Astrocyte of the spinal cord (primary cell): ENCODE results near the gene PDGFRA.
A peak's percentile ranks its signal among the peaks of the same experiment; 100 is the strongest.
"Not testable (repeated sequence)": the region's sequence is repeated elsewhere in the genome, so short reads cannot be mapped to it uniquely, and the experiment has no call there.

Source experiments
- DNase-seq: peaks from one replicate; pipeline ENCODE4 v3.0.0; 2011; ENCODE audit warnings: low read depth, low spot score
- H3K4me3 ChIP-seq: 2 replicates; pipeline ENCODE4 v1.5.1; 2011; ENCODE audit warnings: low read depth, mild to moderate bottlenecking, low read length, moderate library complexity
- CTCF ChIP-seq: IDR thresholded peaks from 2 replicates; pipeline ENCODE4 v1.5.1; 2012; ENCODE audit warnings: low read depth, mild to moderate bottlenecking, low read length, inconsistent platforms
- in situ Hi-C: cut with HindIII; loops from 2 replicates; pipeline ENCODE4 v1.10.0; 2017; ENCODE audit warnings: low sequenced_read_pairs

PDGFRA gene

GRCh38 chr4:54234497-54235205 is 5.6 kb downstream of the PDGFRA start:
- no peak for TF ChIP-seq CTCF
- no peak for DNase-seq
- H3K4me3 ChIP-seq = peak overlapping the region; percentile 20
- in situ Hi-C loops = no loop called here

- in situ Hi-C loops, DNase-seq, H3K4me3 ChIP-seq: not testable (repeated sequence)
These were observed 7.2 kb downstream of the PDGFRA start for GRCh38 chr4:54236316-54236715.

GRCh38 chr4:54237770-54238169 is 8.7 kb downstream of the PDGFRA start:
- no peak for DNase-seq
- in situ Hi-C loops = no loop called here
- no peak for TF ChIP-seq CTCF
- H3K4me3 ChIP-seq = no peak overlapping the region

- DNase-seq = no peak
- H3K4me3 ChIP-seq = no peak overlapping the region
- no peak for TF ChIP-seq CTCF
- in situ Hi-C loops = no loop called here
These were observed 9.3 kb downstream of the PDGFRA start for GRCh38 chr4:54238389-54238788.

GRCh38 chr4:54241268-54241823 is 12.3 kb downstream of the PDGFRA start:
- in situ Hi-C loops, H3K4me3 ChIP-seq: not testable (repeated sequence)
- DNase-seq = peak; percentile 28

GRCh38 chr4:54243541-54243940 is 14.4 kb downstream of the PDGFRA start:
- DNase-seq, H3K4me3 ChIP-seq, in situ Hi-C loops: not testable (repeated sequence)

- H3K4me3 ChIP-seq, DNase-seq, in situ Hi-C loops: not testable (repeated sequence)
These were observed 23.2 kb downstream of the PDGFRA start for GRCh38 chr4:54252312-54252711.

GRCh38 chr4:54254116-54254914 is 25.2 kb downstream of the PDGFRA start:
- peak; percentile 13 for DNase-seq
- no peak for TF ChIP-seq CTCF
- in situ Hi-C loops = no loop called here
- no peak overlapping the region for H3K4me3 ChIP-seq
